ENCODE measurements around the gene EDEM2. TPM values are rescaled to one million over a fixed set of nuclear protein-coding genes. Genes with fewer than 3 reads are reported as not detected.

The EDEM2 gene
- total RNA-seq, 1 experiment from 2014 or later = 22.8 TPM

DNA sequence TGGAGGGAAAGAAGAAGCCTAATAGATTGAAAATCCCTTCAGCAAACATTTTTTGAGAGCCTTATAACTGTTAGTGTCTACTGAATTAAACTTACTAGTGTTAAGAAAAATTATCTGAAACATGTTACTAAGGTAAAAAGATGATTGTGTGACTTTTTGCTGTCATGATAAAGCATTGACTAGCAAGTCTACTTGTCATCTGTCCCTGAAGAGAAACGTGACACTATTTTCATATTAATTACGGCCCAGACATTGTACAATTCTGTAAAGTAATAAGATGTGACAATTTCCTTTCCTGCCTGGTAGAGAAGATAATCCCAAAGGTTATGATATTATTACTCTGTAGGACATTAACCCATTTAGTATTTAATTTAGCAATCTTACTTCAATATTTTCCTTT lies 8.8 kb upstream of the EDEM2 start:
- TF ChIP-seq ATF3 (IDR thresholded peaks at IDR 0.05) = no peak
- TF ChIP-seq ZNF274 (IDR thresholded peaks at IDR 0.05; ENCODE audit: low read depth, low read length) = no peak
- no peak overlapping the region for H2AFZ ChIP-seq (ENCODE audit: low read depth, low read length, poor library complexity, severe bottlenecking)
- intact Hi-C loops (cut with micrococcal nuclease) = no loop called here

DNA sequence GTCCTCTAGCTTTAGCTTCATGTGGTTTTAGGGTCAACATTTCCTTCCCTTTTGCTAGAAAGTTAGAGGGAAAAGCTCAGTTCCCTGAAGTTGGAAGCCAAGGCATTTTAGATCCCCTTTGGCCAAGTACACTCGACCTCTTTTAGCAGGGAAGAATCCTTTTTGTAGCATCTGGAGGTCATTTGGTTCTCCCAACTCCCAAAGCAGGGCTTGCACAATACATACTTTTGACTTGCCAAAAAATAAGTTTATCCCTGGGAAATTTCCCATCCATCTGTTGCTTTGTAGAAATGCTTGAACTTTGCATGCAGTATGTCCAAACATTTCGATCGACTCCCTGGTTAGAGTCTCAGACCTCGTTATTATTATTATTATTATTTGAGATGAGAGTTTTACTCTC lies 4.6 kb upstream of the EDEM2 start:
- RAD21 ChIA-PET (ENCODE audit: low non-redundant PET in 1 of 2, low total read pairs in 2 of 2, uncharacterized antibody in 2 of 2, unreplicated experiment in 2 of 2) = no interaction called here
- H3K36me3 ChIP-seq (ENCODE audit: control insufficient read depth in 1 of 2, insufficient read depth in 2 of 2, low read length in 2 of 2) = no peaks in the 10 kb centered on the region
- H3K27me3 ChIP-seq (ENCODE audit: insufficient read depth, low read length) = no peaks in the 10 kb centered on the region
- H3K4me2 ChIP-seq (ENCODE audit: low read length) = no peak overlapping the region
- H3K9me3 ChIP-seq (ENCODE audit: control insufficient read depth in 1 of 2, insufficient read depth in 1 of 2, low read depth in 1 of 2, low read length in 2 of 2) = no peaks in the 10 kb centered on the region
- H3K79me2 ChIP-seq (ENCODE audit: insufficient read depth, low read length) = no peaks in the 10 kb centered on the region
- H3K9me2 ChIP-seq (ENCODE audit: insufficient read depth) = no peaks in the 10 kb centered on the region
- POLR2A ChIA-PET = no interaction called here
- H4K20me1 ChIP-seq (ENCODE audit: insufficient read depth) = no peaks in the 10 kb centered on the region
- H3K9ac ChIP-seq (ENCODE audit: low read length) = no peak overlapping the region
- no peak overlapping the region for H2AFZ ChIP-seq (ENCODE audit: low read depth, low read length, poor library complexity, severe bottlenecking)
- CTCF ChIA-PET = no interaction called here
- H3K4me3 ChIP-seq (replicated peaks in 1 of 2; ENCODE audit: low read depth in 1 of 2, low read length in 2 of 2) = no peak overlapping the region
- no peak for TF ChIP-seq FOSL1 (IDR thresholded peaks at IDR 0.05; ENCODE audit: low read depth)
- BruUV-seq (replicated peaks) = no TSS peak
- peaks cover 3 to 7% of the 10 kb centered on the region in 2 experiments; a peak in 2 of 4 replicates for H3K4me1 ChIP-seq (ENCODE audit: control insufficient read depth in 1 of 2, insufficient read depth in 2 of 2, low read length in 2 of 2)
- DNase-seq (ENCODE audit: low read depth, low spot score) = no peak
- H3K27ac ChIP-seq (ENCODE audit: low read depth, low read length) = no peak overlapping the region
- no peak for ATAC-seq
- intact Hi-C loops (cut with micrococcal nuclease) = no loop called here

More for the DNA sequence above, 8.8 kb upstream of the EDEM2 start:
- no peaks in the 10 kb centered on the region for H3K9me3 ChIP-seq (ENCODE audit: control insufficient read depth in 1 of 2, insufficient read depth in 1 of 2, low read depth in 1 of 2, low read length in 2 of 2)
- no peaks in the 10 kb centered on the region for H3K4me1 ChIP-seq (ENCODE audit: control insufficient read depth in 1 of 2, insufficient read depth in 2 of 2, low read length in 2 of 2)
- H3K79me2 ChIP-seq (ENCODE audit: insufficient read depth, low read length) = no peaks in the 10 kb centered on the region
- ChIA-PET POLR2A (no interaction called here), RAD21 (ENCODE audit: low non-redundant PET in 1 of 2, low total read pairs in 2 of 2, uncharacterized antibody in 2 of 2, unreplicated experiment in 2 of 2) (no interaction called here), CTCF (no interaction called here)
- DNase-seq (ENCODE audit: low read depth, low spot score) = no peak
- H3K9ac ChIP-seq (ENCODE audit: low read length) = no peak overlapping the region
- H4K20me1 ChIP-seq (ENCODE audit: insufficient read depth) = no peaks in the 10 kb centered on the region
- no peaks in the 10 kb centered on the region for H3K36me3 ChIP-seq (ENCODE audit: control insufficient read depth in 1 of 2, insufficient read depth in 2 of 2, low read length in 2 of 2)
- no peak overlapping the region for H3K27ac ChIP-seq (ENCODE audit: low read depth, low read length)
- no peak overlapping the region for H3K4me3 ChIP-seq (replicated peaks in 1 of 2; ENCODE audit: low read depth in 1 of 2, low read length in 2 of 2)
- H3K4me2 ChIP-seq (ENCODE audit: low read length) = no peak overlapping the region
- no TSS peak for BruUV-seq (replicated peaks)
- H3K27me3 ChIP-seq (ENCODE audit: insufficient read depth, low read length) = no peaks in the 10 kb centered on the region
- H3K9me2 ChIP-seq (ENCODE audit: insufficient read depth) = no peaks in the 10 kb centered on the region
- ATAC-seq = no peak

Measured in HCT116 (cell line).